Measurements from ENCODE around the gene AIFM3. TPM values are rescaled to one million over a fixed set of nuclear protein-coding genes. Genes with fewer than 3 reads are reported as not detected.

The AIFM3 gene
- total RNA-seq, 1 donor from 2014 or later, result 0.17 TPM

DNA sequence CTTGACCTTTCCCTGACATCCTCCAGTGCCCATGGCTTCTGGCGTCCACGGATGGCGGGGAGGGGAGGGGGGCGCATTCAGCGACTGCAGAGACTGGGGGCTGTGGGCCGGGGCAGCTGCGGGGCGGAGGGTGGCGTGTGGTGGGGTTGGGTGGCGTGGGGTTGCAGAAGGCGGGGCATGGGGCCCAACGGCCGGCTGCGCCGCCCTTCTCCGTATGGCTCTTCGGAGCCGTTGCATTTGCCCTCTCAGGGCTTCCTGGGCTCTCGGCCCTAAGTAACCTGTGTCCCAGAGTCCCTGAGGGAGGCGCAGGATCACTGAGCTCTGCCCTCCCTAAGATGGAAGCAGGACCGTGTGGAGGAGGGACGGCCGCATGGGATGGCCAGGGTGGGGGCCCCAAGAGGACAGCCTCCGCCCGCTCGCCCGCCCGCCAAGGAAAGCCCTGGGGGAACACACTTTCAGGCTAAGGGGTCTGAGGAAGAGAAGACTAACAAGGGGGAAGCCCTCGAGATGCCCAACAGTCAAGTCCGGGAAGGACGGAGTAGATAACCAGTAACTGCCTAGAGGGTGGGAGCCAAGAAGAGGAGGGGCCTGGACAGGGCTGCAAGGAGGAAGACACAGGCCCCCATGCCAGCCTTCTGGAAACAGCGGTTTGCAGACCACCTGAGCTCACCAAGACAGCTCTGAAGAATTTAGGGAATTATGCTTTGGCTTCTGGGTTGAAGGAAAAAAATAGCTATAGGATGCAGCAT lies 9.2 kb upstream of the AIFM3 start:
- no peak for DNase-seq

DNA sequence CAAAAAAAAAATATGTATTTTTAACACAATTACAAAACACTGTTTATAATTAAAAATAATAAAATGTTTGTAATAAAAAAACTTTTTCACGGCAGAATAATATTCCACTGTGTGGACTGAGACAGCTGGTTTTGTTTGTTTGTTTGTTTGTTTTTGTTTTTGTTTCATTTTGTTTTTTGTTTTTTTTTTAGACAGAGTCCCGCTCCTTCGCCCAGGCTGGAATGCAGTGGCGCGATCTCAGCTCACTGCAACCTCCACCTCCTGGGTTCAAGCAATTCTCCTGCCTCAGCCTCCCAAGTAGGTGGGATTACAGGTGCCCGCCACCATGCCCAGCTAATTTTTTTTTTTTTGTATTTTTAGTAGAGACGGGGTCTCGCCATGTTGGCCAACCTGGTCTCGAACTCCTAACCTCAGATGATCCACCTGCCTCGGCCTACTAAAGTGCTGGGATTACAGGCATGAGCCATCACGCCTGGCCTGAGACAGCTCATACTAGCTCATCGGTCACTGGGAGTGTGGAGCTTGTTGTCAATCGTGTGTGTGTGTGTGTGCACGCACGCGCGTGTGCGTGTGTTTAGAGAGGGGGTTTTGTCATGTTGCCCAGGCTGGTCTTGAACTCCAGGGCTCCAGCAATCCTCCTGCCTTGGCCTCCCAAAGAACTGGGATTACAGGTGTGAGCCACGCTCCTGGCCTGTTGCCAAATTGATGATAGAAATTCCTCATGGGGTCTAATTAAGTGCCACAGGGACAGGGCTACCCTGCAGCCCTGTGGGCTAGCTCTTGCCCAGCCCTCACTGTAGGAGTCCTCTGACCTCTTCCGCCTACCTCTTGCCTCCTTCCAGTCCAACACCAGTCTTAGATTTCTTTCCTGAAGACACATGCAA lies 7.2 kb upstream of the AIFM3 start:
- DNase-seq, result no peak

- no peak for DNase-seq
These were observed 6.4 kb upstream of the AIFM3 start for GRCh38 chr22:20960609-20961008.

DNA sequence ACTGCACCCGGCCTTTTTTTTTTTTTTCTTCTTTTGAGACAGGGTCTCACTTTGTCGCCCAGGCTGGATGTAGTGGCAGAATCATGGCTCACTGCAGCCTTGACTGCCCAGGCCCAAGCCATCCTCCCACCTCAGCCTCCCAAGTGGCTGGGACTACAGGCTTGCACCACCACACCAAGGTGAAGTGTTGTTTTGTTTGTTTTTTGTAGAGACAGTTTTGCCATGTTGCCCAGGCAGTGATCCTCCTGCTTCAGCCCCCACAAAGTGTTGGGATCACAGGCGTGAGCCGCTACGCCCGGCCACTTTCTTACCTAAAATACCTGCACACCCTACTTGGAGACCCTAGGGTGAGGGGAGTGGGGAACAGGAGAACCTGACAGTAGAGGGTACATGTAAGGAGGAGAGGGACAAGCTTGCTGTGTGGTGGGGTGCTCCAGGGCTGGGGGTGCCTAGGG lies 4.5 kb upstream of the AIFM3 start:
- DNase-seq, result no peak

DNA sequence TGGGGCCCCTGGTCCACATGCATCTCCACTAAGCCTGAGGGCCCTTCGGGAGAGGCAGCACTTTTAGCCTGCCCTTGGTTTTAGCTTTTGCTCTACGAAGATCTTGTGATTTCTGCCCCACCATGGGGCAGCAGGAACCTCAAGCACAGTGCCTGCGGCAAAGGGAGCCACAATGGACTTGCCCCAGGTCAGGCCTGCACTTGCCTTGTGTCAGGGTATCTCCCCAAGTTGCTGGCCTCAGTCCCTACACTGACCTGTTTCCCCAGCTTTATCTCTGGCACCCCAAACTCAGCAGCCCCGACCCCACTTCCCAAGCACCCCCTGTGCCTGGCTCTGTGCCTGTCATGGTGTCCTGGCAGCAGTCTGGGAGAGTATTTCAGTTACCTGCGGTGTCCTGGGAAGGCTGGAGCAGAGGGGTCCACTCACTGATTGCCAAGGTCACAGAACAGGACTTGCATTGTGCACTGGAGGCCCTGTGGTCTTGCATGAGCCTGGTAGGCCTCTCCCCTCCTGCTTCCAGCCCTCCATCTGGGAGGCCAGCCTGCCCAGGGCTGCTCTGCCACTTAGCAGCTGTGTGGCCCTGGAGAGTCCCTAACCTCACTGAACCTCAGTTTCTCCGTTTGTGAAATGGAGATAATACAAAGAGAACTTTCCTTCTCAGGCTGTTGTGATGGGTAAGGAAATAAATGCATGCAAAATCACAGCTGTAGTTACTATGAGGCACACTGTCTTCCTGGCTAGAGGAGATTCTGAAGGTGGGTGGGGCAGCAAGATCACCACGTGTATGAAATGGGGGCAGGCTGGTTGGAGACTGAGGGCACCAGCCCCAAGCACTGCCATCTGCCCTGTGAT lies 3.6 kb upstream of the AIFM3 start:
- DNase-seq, result no peak

- no peak for DNase-seq
These were observed 2.8 kb upstream of the AIFM3 start for GRCh38 chr22:20964090-20964798.

DNA sequence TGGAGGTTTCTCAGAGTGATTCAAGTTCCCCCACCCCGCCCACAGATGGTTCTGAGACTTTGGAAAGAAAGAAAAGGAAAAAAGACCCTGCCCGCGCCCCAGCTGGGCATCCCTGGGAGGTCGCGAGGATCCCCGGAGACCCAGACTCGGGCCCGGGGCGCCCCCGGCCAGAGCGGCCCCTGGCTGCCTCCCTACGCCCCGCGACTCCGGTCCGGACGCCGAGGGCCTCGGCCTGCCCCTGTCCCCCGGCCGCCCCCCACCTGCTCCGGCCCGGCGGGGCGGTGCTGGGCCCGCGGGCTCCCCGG lies 2.3 kb upstream of the AIFM3 start:
- DNase-seq, result no peak

GRCh38 chr22:20965104-20965887 lies 1.8 kb upstream of the AIFM3 start:
- no peak for DNase-seq

GRCh38 chr22:20965888-20966855 lies 883 bp upstream of the AIFM3 start:
- no peak for DNase-seq

DNA sequence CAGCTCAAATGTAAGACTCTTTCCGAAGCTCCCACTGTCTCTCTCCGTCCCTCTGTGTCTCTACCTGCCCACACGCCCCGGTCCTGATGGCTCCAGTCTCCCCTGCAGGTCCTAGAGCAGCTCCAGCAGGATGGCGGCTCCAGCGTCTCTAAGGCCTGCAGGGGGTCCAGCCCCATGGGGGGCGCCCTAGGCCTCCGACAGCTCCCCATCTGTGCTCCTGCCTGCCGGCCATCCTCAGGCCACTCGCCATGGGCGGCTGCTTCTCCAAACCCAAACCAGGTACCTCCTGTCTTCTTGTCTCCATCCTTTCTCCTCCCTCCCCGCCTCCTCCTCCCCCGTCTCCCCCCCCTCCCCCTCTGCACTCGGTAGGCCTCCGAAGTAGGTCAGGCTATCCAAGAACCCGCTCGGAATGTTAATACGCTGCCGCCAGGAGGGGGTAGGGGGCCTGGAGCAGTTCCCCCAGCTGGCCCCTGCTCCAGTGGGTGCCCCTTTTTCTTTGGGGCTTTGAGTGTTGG lies 699 bp downstream of the AIFM3 start:
- no peak for DNase-seq

DNA sequence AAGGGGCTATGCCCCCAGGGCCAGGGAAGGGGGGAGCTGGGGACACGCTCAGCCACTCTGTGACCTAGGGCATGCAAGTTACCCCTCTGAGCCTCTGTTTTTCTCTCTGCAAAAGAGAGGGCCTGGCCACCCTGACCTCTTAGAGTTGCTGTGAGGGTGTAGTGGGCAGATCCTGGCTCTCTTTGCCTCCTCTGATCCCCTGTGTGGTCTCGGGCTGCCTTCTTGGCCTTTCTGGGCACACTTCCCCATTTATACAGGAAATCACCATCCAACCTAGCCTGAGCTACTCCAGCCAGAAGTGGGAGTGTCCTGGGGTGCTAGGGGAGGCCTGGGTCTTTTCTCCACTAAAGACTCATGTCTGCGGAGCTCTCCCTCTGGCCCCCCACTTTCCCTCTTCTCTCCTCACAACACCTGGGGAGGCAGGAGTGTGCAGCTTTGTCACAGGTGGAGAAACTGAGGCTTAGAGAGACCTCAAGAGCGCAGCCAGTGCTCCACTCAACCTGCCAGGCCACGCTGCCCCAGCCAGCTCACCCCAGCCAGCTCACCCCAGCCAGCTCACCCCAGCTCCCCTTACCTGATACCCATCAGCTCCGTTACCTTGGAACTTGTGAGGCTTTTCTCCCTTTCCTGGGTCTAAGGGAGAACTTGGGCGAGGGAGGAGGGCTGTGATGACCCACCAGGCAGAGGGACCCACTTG lies 1.4 kb downstream of the AIFM3 start:
- DNase-seq, result no peak

DNA sequence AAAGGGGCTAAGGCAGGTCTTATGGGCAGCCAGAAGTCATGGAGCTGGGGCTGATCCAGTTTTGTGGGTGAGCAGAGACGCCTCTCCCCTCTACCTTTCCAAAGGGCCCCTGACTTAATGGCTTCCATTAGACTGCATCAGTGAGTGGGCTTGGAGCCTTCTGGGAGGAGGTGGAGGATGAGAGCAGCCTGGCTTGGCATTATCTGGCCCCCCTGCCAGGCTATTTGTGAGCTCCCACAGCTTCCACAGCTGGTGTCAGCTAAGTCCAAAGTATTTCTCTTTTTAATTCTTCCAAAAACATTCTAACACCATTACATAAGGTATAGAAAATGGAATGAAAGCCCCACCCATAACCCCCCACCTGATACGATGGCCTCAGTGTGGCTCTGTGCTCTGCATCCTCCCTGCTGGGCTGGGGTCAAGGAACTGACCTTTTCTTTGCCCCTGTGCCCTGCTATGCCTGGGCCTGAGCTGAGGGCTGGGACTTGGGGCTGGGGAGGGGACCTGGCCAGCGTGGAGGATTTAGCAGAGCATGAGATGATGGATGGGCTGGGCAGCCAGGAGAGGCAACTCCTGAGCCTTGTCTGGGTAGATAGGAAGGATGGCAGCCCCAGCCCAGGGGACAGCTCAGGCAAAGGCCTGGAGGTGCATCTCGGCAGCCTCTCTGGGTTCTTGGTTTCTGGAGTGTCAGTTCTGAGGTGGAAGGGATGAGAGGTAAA lies 4.0 kb downstream of the AIFM3 start:
- no peak for DNase-seq

GRCh38 chr22:20972014-20972694 lies 5.1 kb downstream of the AIFM3 start:
- peak; percentile 48 for DNase-seq

- no peak for DNase-seq
These were observed 6.0 kb downstream of the AIFM3 start for GRCh38 chr22:20972933-20973577.

GRCh38 chr22:20973634-20974286 lies 6.7 kb downstream of the AIFM3 start:
- DNase-seq, result no peak

GRCh38 chr22:20974336-20974955 lies 7.4 kb downstream of the AIFM3 start:
- DNase-seq, result no peak
